Measurements from ENCODE around the gene C17orf75.
"Not testable (repeated sequence)": the region's sequence is repeated elsewhere in the genome, so short reads cannot be mapped to it uniquely, and the experiment has no call there.

C17orf75 gene

DNA sequence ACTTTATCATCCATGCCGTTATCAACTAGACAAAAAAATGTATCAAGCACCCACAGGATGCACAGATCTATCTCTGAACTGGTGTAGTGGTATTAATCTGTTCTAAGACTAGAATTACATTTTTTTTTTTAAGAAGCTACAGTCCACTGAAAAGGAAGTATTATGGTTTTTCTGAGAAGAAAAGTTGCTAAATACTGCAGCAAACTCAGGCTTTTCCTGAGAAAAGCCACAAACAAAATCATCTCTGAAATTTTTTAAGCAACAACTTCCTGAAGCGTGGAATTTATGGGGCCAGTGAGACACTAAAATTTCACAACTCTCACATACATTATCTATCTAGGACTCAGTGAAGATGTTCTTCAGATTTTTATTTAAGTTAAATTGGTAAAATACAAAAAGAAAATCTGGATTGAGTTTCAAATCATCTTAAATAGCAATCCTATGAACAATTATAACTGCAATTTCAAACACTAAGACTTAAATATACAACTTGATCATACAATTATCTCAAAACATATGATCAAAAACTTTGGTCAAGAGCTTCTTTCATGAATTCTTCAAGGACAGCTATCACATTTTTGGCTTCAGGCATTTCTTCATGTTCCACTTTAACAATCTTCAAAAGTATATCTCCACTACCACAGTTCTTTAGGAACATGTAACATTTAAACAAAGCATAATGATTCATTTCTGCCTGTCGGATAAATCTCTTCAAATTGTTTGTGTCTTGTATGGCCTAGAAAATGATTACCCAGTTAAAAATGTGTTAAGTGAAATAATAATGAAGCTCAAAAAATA lies 10.5 kb downstream of the C17orf75 start:
- FAIRE-seq (no peak), DNase-seq (ENCODE audit: insufficient read length, low spot score) (no peak)
- no peak for TF ChIP-seq POLR2A (IDR thresholded peaks at IDR 0.05; ENCODE audit: low read depth, low read length)

DNA sequence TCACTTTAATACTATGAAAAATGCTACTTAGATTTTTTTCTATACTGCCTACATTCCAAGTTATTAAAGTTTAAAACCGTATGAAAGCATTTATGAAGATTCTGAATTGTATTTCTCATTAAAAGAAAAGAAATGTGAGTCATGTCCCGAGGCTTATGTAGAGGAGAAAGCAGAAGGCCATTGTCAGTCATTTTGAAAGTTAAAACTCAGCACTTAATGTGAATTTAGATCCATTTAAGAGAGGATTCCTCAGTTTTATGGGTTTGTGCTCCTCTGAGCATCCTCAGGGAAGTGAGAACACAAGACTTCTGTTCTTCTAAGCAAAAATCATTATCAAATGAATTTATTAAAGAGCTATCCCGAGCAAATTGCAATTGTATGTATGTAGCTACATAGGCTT lies 11.8 kb downstream of the C17orf75 start:
- FAIRE-seq (no peak), DNase-seq (ENCODE audit: insufficient read length, low spot score) (no peak)
- TF ChIP-seq POLR2A (IDR thresholded peaks at IDR 0.05; ENCODE audit: low read depth, low read length): no peak

- FAIRE-seq: no peak
- no peak for TF ChIP-seq POLR2A (IDR thresholded peaks at IDR 0.05; ENCODE audit: low read depth, low read length)
- DNase-seq (ENCODE audit: insufficient read length, low spot score): no peak
These were observed 14.1 kb downstream of the C17orf75 start for GRCh38 chr17:32327911-32328310.

DNA sequence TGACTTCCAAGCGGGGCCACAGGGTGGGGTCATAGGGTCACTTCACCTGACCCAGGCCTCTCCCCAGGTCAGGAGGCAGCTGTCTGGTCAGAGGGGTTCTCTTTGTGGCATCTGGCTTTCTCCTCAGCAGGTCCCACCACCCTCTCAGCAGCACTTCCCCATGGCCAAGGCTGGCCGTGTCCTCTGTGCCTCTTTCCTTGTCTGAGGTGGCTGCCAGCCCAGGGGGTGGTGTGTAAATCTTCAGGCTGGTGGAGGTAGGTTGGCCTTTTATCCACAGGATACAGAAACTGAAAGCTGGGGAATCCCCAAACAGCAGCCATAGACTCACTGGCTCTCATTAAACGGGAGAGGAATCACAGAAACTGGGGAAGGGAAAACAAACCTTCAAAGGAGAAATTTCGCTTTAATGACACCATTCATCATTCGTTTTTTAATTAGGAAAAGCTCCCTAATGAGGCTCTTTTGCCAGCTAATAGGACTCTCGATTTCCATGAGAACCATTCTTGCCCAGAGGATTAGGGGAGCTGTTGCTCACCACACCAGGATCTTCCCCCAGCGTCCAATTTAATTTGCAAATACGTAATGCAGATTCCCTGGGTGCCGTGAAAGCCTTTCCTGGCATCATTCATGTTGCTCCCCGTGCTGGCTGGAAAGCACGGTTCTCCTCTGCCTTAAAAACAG lies 18.0 kb downstream of the C17orf75 start:
- FAIRE-seq: no peak
- DNase-seq (ENCODE audit: insufficient read length, low spot score): peak; percentile 53
- 0 out of 2 replicates have a peak, but pooled peaks have one; percentile 11 for TF ChIP-seq POLR2A (IDR thresholded peaks at IDR 0.05; ENCODE audit: low read depth, low read length)

- FAIRE-seq: no peak
These were observed 18.9 kb downstream of the C17orf75 start for GRCh38 chr17:32323046-32323445.

DNA sequence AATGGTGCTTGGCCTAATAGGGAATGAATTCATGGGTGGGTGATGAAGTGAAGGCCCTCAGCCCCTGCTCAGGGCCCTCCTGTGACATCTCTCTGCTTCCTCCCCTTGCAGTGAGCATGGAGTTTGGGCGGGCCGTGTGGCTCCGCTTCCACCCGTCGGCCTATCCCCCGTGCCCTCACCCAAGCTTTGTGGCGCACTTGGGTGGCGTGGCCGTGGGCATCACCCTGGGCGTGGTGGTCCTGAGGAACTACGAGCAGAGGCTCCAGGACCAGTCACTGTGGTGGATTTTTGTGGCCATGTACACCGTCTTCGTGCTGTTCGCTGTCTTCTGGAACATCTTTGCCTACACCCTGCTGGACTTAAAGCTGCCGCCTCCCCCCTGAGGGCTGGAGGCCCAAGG lies 21.1 kb downstream of the C17orf75 start:
- FAIRE-seq: no peak

More at GRCh38 chr17:32323046-32323445, 18.9 kb downstream of the C17orf75 start:
- no peak for TF ChIP-seq POLR2A (IDR thresholded peaks at IDR 0.05; ENCODE audit: low read depth, low read length)
- no peak for DNase-seq (ENCODE audit: insufficient read length, low spot score)

DNA sequence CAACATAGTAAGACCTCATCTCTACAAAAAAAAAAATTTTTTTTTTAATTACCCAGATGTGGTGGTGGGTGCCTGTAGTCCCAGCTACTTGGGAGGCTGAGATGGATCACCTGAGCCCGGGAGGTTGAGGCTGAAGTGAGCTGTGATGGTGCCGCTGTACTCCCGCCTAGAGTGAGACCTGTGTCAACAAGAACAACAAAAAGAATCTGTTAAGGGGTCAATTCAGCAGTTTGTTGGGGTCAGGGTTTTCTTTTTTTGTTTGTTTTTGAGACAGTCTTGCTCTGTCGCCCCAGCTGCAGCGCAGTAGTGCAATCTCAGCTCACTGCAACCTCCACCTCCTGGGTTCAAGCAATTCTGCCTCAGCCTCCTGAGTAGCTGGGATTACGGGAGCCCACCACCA lies 21.9 kb downstream of the C17orf75 start:
- not testable (repeated sequence) for DNase-seq (ENCODE audit: insufficient read length, low spot score)

More for the DNA sequence above, 21.1 kb downstream of the C17orf75 start:
- no peak for TF ChIP-seq POLR2A (IDR thresholded peaks at IDR 0.05; ENCODE audit: low read depth, low read length)
- DNase-seq (ENCODE audit: insufficient read length, low spot score): no peak

GRCh38 chr17:32319548-32319905 lies 22.4 kb downstream of the C17orf75 start:
- no peak for FAIRE-seq
- DNase-seq (ENCODE audit: insufficient read length, low spot score): peak; percentile 83
- no peak for TF ChIP-seq POLR2A (IDR thresholded peaks at IDR 0.05; ENCODE audit: low read depth, low read length)

More for the DNA sequence above, 21.9 kb downstream of the C17orf75 start:
- FAIRE-seq: not testable (repeated sequence)

DNA sequence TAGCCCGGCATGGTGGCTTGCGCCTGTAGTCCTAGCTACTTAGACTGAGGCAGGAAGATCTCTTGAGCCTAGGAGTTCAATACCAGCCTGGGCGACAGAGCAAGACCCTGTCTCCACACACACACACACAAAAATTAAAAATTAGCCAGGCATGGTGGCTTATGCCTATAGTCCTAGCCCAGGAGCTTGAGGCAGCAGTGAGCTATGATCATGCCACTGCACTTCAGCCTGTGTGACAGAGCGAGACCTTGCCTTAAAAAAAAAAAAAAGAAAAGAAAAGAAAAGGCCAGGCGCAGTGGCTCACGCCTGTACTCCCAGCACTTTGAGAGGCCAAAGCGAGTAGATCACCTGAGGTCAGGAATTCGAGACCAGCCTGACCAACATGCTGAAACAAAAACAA lies 23.9 kb downstream of the C17orf75 start:
- TF ChIP-seq POLR2A (IDR thresholded peaks at IDR 0.05; ENCODE audit: low read depth, low read length): no peak
- FAIRE-seq: no peak
- no peak for DNase-seq (ENCODE audit: insufficient read length, low spot score)

DNA sequence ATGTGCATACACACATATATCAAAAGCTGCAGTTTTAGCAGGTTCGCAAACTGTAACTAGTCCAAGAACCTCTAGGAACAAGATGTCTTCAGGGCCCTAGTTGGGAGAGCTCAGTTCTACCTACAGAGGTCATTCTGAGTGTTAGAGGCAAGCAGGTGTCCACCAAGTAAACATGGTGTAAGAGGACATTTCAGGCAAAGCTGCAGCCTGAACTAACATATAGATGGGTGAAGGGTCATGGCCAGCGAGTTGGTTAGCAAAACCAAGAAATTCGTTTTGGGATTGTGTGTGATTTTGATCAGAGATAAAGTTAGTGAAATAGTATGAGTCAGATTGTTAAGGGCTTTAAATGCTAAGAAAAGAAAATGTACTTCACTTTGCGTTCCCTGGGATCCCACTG lies 24.6 kb downstream of the C17orf75 start:
- FAIRE-seq (no peak), DNase-seq (ENCODE audit: insufficient read length, low spot score) (no peak)
- TF ChIP-seq POLR2A (IDR thresholded peaks at IDR 0.05; ENCODE audit: low read depth, low read length): no peak

DNA sequence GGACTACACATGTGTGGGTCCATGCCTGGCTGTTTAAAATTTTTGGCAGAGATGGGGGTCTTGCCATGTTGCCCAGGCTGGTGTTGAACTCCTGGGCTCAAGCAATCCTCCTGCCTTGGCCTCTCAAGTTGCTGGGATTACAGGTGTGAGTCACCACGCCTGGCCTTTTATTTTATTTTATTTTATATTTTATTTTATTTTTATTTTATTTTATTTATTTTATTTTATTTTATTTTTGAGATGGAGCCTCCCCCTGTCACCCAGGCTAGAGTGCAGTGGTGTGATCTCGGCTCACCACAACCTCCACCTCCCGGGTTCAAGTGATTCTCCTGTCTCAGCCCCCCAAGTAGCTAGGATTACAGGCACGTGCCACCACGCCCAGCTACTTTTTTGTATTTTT lies 25.3 kb downstream of the C17orf75 start:
- FAIRE-seq; DNase-seq (ENCODE audit: insufficient read length, low spot score): not testable (repeated sequence)

- FAIRE-seq: no peak
These were observed 26.8 kb downstream of the C17orf75 start for GRCh38 chr17:32315171-32315570.

GRCh38 chr17:32314636-32315035 lies 27.3 kb downstream of the C17orf75 start:
- DNase-seq (ENCODE audit: insufficient read length, low spot score) (no peak), FAIRE-seq (no peak)
- TF ChIP-seq POLR2A (IDR thresholded peaks at IDR 0.05; ENCODE audit: low read depth, low read length): no peak

More at GRCh38 chr17:32315171-32315570, 26.8 kb downstream of the C17orf75 start:
- DNase-seq (ENCODE audit: insufficient read length, low spot score): no peak
- TF ChIP-seq POLR2A (IDR thresholded peaks at IDR 0.05; ENCODE audit: low read depth, low read length): no peak

GRCh38 chr17:32311028-32311536 lies 30.9 kb downstream of the C17orf75 start:
- no peak for TF ChIP-seq POLR2A (IDR thresholded peaks at IDR 0.05; ENCODE audit: low read depth, low read length)
- DNase-seq (ENCODE audit: insufficient read length, low spot score) (no peak), FAIRE-seq (no peak)

DNA sequence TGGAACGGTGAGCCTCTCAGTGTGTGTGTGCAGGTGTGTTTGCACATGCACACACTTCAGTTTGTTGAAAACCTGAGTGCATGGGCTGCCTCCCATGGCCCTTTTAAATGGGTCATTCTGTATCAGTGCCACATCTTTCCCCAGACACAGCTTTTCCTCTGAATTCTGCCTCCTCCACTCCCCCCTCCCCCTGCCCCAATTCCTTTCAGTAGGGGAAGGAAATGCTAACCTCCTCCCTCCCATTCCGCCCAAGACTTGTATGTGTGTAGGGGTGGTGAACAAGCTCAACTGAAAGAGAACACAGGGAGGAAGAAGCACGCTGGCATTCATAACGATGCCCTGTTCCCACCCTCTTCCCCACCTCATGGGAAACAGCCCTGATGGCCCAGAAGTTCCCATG lies 34.3 kb downstream of the C17orf75 start:
- no peak for TF ChIP-seq POLR2A (IDR thresholded peaks at IDR 0.05; ENCODE audit: low read depth, low read length)
- no peak for FAIRE-seq
- DNase-seq (ENCODE audit: insufficient read length, low spot score): no peak

Measured in H54 (cell line).